ENCODE data around the gene SLC35F3.
"Not testable (repeated sequence)": the region's sequence is repeated elsewhere in the genome, so short reads cannot be mapped to it uniquely, and the experiment has no call there.

The SLC35F3 gene

GRCh38 chr1:234176000-234176399 lies 271.5 kb downstream of the SLC35F3 start:
- Mint-ChIP-seq H3K27me3 (peaks cover 7% of the 10 kb centered on the region), H3K4me3 (no peak overlapping the region), H3K27ac (no peak overlapping the region), H3K36me3 (ENCODE audit: low read depth) (no peaks in the 10 kb centered on the region), H3K4me1 (ENCODE audit: low read depth) (peaks cover 3% of the 10 kb centered on the region), H3K9me3 (peaks cover 9% of the 10 kb centered on the region)
- intact Hi-C loops (cut with micrococcal nuclease), result no loop called here

GRCh38 chr1:234176847-234177246 lies 272.4 kb downstream of the SLC35F3 start:
- H3K4me1 Mint-ChIP-seq (ENCODE audit: low read depth); H3K27ac Mint-ChIP-seq; intact Hi-C loops (cut with micrococcal nuclease); H3K9me3 Mint-ChIP-seq; H3K27me3 Mint-ChIP-seq; H3K36me3 Mint-ChIP-seq (ENCODE audit: low read depth); H3K4me3 Mint-ChIP-seq: not testable (repeated sequence)

- no peak overlapping the region for H3K27ac Mint-ChIP-seq
- H3K36me3 Mint-ChIP-seq (ENCODE audit: low read depth), result no peaks in the 10 kb centered on the region
- H3K27me3 Mint-ChIP-seq, result peaks cover 4% of the 10 kb centered on the region
- intact Hi-C loops (cut with micrococcal nuclease), result no loop called here
- peaks cover 9% of the 10 kb centered on the region for H3K9me3 Mint-ChIP-seq
- no peak overlapping the region for H3K4me3 Mint-ChIP-seq
- no peaks in the 10 kb centered on the region for H3K4me1 Mint-ChIP-seq (ENCODE audit: low read depth)
Observed at GRCh38 chr1:234185438-234185837, 281.0 kb downstream of the SLC35F3 start.

GRCh38 chr1:234186037-234186688 lies 281.7 kb downstream of the SLC35F3 start:
- H3K4me3 Mint-ChIP-seq, result no peak overlapping the region

GRCh38 chr1:234188454-234188792 lies 283.9 kb downstream of the SLC35F3 start:
- no peak overlapping the region for H3K4me3 Mint-ChIP-seq
- no peaks in the 10 kb centered on the region for H3K4me1 Mint-ChIP-seq (ENCODE audit: low read depth)
- intact Hi-C loops (cut with micrococcal nuclease), result no loop called here
- H3K36me3 Mint-ChIP-seq (ENCODE audit: low read depth), result no peaks in the 10 kb centered on the region
- peaks cover 18% of the 10 kb centered on the region for H3K9me3 Mint-ChIP-seq
- H3K27ac Mint-ChIP-seq, result no peak overlapping the region
- H3K27me3 Mint-ChIP-seq, result peaks cover 5% of the 10 kb centered on the region

More at GRCh38 chr1:234186037-234186688, 281.7 kb downstream of the SLC35F3 start:
- H3K27ac Mint-ChIP-seq, result no peak overlapping the region
- H3K27me3 Mint-ChIP-seq, result peaks cover 2% of the 10 kb centered on the region
- intact Hi-C loops (cut with micrococcal nuclease), result no loop called here
- H3K36me3 Mint-ChIP-seq (ENCODE audit: low read depth), result no peaks in the 10 kb centered on the region
- H3K9me3 Mint-ChIP-seq, result peaks cover 11% of the 10 kb centered on the region
- H3K4me1 Mint-ChIP-seq (ENCODE audit: low read depth), result no peaks in the 10 kb centered on the region

- intact Hi-C loops (cut with micrococcal nuclease), result no loop called here
Observed at GRCh38 chr1:234197839-234198238, 293.4 kb downstream of the SLC35F3 start.

GRCh38 chr1:234199476-234200127 lies 295.1 kb downstream of the SLC35F3 start:
- Mint-ChIP-seq H3K9me3 (no peaks in the 10 kb centered on the region), H3K27me3 (peaks cover 9% of the 10 kb centered on the region)

More at GRCh38 chr1:234197839-234198238, 293.4 kb downstream of the SLC35F3 start:
- Mint-ChIP-seq H3K9me3 (no peaks in the 10 kb centered on the region), H3K36me3 (ENCODE audit: low read depth) (no peaks in the 10 kb centered on the region), H3K4me3 (no peak overlapping the region), H3K4me1 (ENCODE audit: low read depth) (no peaks in the 10 kb centered on the region), H3K27me3 (peaks cover 12% of the 10 kb centered on the region), H3K27ac (no peak overlapping the region)

GRCh38 chr1:234200566-234200965 lies 296.1 kb downstream of the SLC35F3 start:
- H3K36me3 Mint-ChIP-seq (ENCODE audit: low read depth), result no peaks in the 10 kb centered on the region
- H3K4me1 Mint-ChIP-seq (ENCODE audit: low read depth), result no peaks in the 10 kb centered on the region
- H3K9me3 Mint-ChIP-seq, result no peaks in the 10 kb centered on the region
- intact Hi-C loops (cut with micrococcal nuclease), result no loop called here
- H3K27me3 Mint-ChIP-seq, result peaks cover 10% of the 10 kb centered on the region
- no peak overlapping the region for H3K27ac Mint-ChIP-seq
- no peak overlapping the region for H3K4me3 Mint-ChIP-seq

More at GRCh38 chr1:234199476-234200127, 295.1 kb downstream of the SLC35F3 start:
- H3K4me1 Mint-ChIP-seq (ENCODE audit: low read depth), result no peaks in the 10 kb centered on the region
- no peaks in the 10 kb centered on the region for H3K36me3 Mint-ChIP-seq (ENCODE audit: low read depth)
- intact Hi-C loops (cut with micrococcal nuclease), result no loop called here
- no peak overlapping the region for H3K4me3 Mint-ChIP-seq
- no peak overlapping the region for H3K27ac Mint-ChIP-seq

GRCh38 chr1:234201600-234201999 lies 297.1 kb downstream of the SLC35F3 start:
- intact Hi-C loops (cut with micrococcal nuclease), result no loop called here
- no peak overlapping the region for H3K27ac Mint-ChIP-seq
- H3K27me3 Mint-ChIP-seq, result peaks cover 11% of the 10 kb centered on the region
- no peak overlapping the region for H3K4me3 Mint-ChIP-seq
- H3K9me3 Mint-ChIP-seq, result no peaks in the 10 kb centered on the region
- no peaks in the 10 kb centered on the region for H3K36me3 Mint-ChIP-seq (ENCODE audit: low read depth)
- H3K4me1 Mint-ChIP-seq (ENCODE audit: low read depth), result no peaks in the 10 kb centered on the region

GRCh38 chr1:234205966-234206365 lies 301.5 kb downstream of the SLC35F3 start:
- Mint-ChIP-seq H3K36me3 (ENCODE audit: low read depth) (no peaks in the 10 kb centered on the region), H3K27me3 (peaks cover 8% of the 10 kb centered on the region), H3K9me3 (no peaks in the 10 kb centered on the region), H3K4me3 (no peak overlapping the region), H3K4me1 (ENCODE audit: low read depth) (no peaks in the 10 kb centered on the region), H3K27ac (no peak overlapping the region)
- intact Hi-C loops (cut with micrococcal nuclease), result no loop called here

GRCh38 chr1:234206651-234207284 lies 302.3 kb downstream of the SLC35F3 start:
- H3K4me1 Mint-ChIP-seq (ENCODE audit: low read depth), result peaks cover 2% of the 10 kb centered on the region
- H3K27ac Mint-ChIP-seq, result no peak overlapping the region
- intact Hi-C loops (cut with micrococcal nuclease), result no loop called here
- peaks cover 8% of the 10 kb centered on the region for H3K27me3 Mint-ChIP-seq
- no peaks in the 10 kb centered on the region for H3K9me3 Mint-ChIP-seq
- H3K36me3 Mint-ChIP-seq (ENCODE audit: low read depth), result no peaks in the 10 kb centered on the region
- no peak overlapping the region for H3K4me3 Mint-ChIP-seq

GRCh38 chr1:234208351-234208750 lies 303.9 kb downstream of the SLC35F3 start:
- no peak overlapping the region for H3K27ac Mint-ChIP-seq

GRCh38 chr1:234208791-234209190 lies 304.3 kb downstream of the SLC35F3 start:
- intact Hi-C loops (cut with micrococcal nuclease), result no loop called here
- Mint-ChIP-seq H3K4me1 (ENCODE audit: low read depth) (peaks cover 19% of the 10 kb centered on the region), H3K4me3 (no peak overlapping the region), H3K36me3 (ENCODE audit: low read depth) (peaks cover 2% of the 10 kb centered on the region), H3K27ac (no peak overlapping the region), H3K9me3 (no peaks in the 10 kb centered on the region), H3K27me3 (peaks cover 8% of the 10 kb centered on the region)

More at GRCh38 chr1:234208351-234208750, 303.9 kb downstream of the SLC35F3 start:
- Mint-ChIP-seq H3K4me1 (ENCODE audit: low read depth) (peaks cover 14% of the 10 kb centered on the region), H3K4me3 (no peak overlapping the region), H3K36me3 (ENCODE audit: low read depth) (no peaks in the 10 kb centered on the region), H3K27me3 (peaks cover 8% of the 10 kb centered on the region), H3K9me3 (no peaks in the 10 kb centered on the region)
- intact Hi-C loops (cut with micrococcal nuclease), result no loop called here

GRCh38 chr1:234210429-234210828 lies 306.0 kb downstream of the SLC35F3 start:
- H3K27ac Mint-ChIP-seq; intact Hi-C loops (cut with micrococcal nuclease); H3K4me3 Mint-ChIP-seq; H3K9me3 Mint-ChIP-seq; H3K36me3 Mint-ChIP-seq (ENCODE audit: low read depth): not testable (repeated sequence)
- peaks cover 16% of the 10 kb centered on the region for H3K27me3 Mint-ChIP-seq
- peaks cover 26% of the 10 kb centered on the region for H3K4me1 Mint-ChIP-seq (ENCODE audit: low read depth)

All from dendritic cell treated with granulocyte-macrophage colony-stimulating factor and Interleukin-4, amounts not matched to agents 40 ng/mL and 50 ng/mL, for 4 days (primary cell).